GM23338 (cell line): Measurements from ENCODE around the gene UBTD1.

ENCODE experiments used
- CREB1 ChIP-seq: fragments of 250-450 bp; sonication (Bioruptor Pico); IDR thresholded peaks from 2 replicates; pipeline ENCODE4 v1.5.0; 2020; ENCODE audit warnings: low read depth, mild to moderate bottlenecking, moderate library complexity
- EZH2 ChIP-seq: fragments of 200-600 bp; sonication (generic); IDR thresholded peaks from one replicate; pipeline ENCODE4 v1.8.0; 2017; ENCODE audit warnings: antibody characterized with exemption, mild to moderate bottlenecking, low read depth; ENCODE audit not compliant: unreplicated experiment
- JUNB ChIP-seq: IDR thresholded peaks from one replicate; pipeline ENCODE4 v1.6.1; 2016; ENCODE audit warnings: antibody characterized with exemption; ENCODE audit not compliant: unreplicated experiment
- POLR2AphosphoS5 ChIP-seq: IDR thresholded peaks from 2 replicates; pipeline ENCODE4 v1.6.1; 2016; ENCODE audit warnings: antibody characterized with exemption, low read depth
- ZNF462 ChIP-seq: fragments of 250-450 bp; sonication (Bioruptor Pico); IDR thresholded peaks from 2 replicates; pipeline ENCODE4 v1.5.0; 2020; ENCODE audit warnings: mild to moderate bottlenecking, moderate library complexity
- TF ChIP-seq, protein P1 (sequence below), 2 experiments: fragments of 200-600 bp in 1 of 2; sonication (generic) in 1 of 2; conservative IDR thresholded peaks; 2 replicates each; pipeline versions ENCODE4 v1.5.1 to v1.6.1; 2016 to 2017; ENCODE audit warnings: antibody characterized with exemption in 2 of 2, low read depth in 2 of 2, mild to moderate bottlenecking in 2 of 2, moderate library complexity in 1 of 2
- TF ChIP-seq, protein P2 (sequence below): IDR thresholded peaks from one replicate; pipeline ENCODE4 v1.6.1; 2018; ENCODE audit warnings: antibody characterized with exemption; ENCODE audit not compliant: unreplicated experiment
- TF ChIP-seq, protein P3 (sequence below): IDR thresholded peaks from 2 replicates; pipeline ENCODE4 v1.6.1; 2016; ENCODE audit warnings: antibody characterized with exemption

- TF ChIP-seq EZH2 (no peak), CREB1 (CRISPR knock-in tag) (no peak), JUNB (no peak), POLR2AphosphoS5 (no peak), ZNF462 (CRISPR knock-in tag) (no peak)
- TF ChIP-seq, protein P1, sequence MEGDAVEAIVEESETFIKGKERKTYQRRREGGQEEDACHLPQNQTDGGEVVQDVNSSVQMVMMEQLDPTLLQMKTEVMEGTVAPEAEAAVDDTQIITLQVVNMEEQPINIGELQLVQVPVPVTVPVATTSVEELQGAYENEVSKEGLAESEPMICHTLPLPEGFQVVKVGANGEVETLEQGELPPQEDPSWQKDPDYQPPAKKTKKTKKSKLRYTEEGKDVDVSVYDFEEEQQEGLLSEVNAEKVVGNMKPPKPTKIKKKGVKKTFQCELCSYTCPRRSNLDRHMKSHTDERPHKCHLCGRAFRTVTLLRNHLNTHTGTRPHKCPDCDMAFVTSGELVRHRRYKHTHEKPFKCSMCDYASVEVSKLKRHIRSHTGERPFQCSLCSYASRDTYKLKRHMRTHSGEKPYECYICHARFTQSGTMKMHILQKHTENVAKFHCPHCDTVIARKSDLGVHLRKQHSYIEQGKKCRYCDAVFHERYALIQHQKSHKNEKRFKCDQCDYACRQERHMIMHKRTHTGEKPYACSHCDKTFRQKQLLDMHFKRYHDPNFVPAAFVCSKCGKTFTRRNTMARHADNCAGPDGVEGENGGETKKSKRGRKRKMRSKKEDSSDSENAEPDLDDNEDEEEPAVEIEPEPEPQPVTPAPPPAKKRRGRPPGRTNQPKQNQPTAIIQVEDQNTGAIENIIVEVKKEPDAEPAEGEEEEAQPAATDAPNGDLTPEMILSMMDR (conservative IDR thresholded peaks at IDR 0.05; ENCODE audit: low read depth in 2 of 2) = no peak
- TF ChIP-seq, protein P2, sequence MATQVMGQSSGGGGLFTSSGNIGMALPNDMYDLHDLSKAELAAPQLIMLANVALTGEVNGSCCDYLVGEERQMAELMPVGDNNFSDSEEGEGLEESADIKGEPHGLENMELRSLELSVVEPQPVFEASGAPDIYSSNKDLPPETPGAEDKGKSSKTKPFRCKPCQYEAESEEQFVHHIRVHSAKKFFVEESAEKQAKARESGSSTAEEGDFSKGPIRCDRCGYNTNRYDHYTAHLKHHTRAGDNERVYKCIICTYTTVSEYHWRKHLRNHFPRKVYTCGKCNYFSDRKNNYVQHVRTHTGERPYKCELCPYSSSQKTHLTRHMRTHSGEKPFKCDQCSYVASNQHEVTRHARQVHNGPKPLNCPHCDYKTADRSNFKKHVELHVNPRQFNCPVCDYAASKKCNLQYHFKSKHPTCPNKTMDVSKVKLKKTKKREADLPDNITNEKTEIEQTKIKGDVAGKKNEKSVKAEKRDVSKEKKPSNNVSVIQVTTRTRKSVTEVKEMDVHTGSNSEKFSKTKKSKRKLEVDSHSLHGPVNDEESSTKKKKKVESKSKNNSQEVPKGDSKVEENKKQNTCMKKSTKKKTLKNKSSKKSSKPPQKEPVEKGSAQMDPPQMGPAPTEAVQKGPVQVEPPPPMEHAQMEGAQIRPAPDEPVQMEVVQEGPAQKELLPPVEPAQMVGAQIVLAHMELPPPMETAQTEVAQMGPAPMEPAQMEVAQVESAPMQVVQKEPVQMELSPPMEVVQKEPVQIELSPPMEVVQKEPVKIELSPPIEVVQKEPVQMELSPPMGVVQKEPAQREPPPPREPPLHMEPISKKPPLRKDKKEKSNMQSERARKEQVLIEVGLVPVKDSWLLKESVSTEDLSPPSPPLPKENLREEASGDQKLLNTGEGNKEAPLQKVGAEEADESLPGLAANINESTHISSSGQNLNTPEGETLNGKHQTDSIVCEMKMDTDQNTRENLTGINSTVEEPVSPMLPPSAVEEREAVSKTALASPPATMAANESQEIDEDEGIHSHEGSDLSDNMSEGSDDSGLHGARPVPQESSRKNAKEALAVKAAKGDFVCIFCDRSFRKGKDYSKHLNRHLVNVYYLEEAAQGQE = no peak
- TF ChIP-seq, protein P3, sequence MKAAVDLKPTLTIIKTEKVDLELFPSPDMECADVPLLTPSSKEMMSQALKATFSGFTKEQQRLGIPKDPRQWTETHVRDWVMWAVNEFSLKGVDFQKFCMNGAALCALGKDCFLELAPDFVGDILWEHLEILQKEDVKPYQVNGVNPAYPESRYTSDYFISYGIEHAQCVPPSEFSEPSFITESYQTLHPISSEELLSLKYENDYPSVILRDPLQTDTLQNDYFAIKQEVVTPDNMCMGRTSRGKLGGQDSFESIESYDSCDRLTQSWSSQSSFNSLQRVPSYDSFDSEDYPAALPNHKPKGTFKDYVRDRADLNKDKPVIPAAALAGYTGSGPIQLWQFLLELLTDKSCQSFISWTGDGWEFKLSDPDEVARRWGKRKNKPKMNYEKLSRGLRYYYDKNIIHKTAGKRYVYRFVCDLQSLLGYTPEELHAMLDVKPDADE = no peak
Measured at GRCh38 chr10:97522937-97523336, 24.2 kb downstream of the UBTD1 start.
